Measurements from ENCODE around the gene THSD8.

THSD8 gene

GRCh38 chr19:12847159-12848139 is 45.6 kb downstream of the THSD8 start:
- H3K4me3 ChIP-seq (ENCODE audit: low read length): peak overlapping the region; percentile 33
- TF ChIP-seq CTCF (conservative IDR thresholded peaks at IDR 0.05; ENCODE audit: low read length): peak; percentile 64
- peak; percentile 67 for DNase-seq (ENCODE audit: low read depth)
